Natural killer cell (primary cell): ENCODE measurements around the gene TMEM8B. TPM values are rescaled to one million over a fixed set of nuclear protein-coding genes. Genes with fewer than 3 reads are reported as not detected.

Experiments
- ATAC-seq, 3 donors: fragments of 150-1000 bp in 2 of 3; fragments of 200-7000 bp in 1 of 3; cut with Tn5 transposase; 1 replicate in 1 of 3; 2 replicates in 2 of 3; pipeline ENCODE4 v1.10.0; 2021; ENCODE audit warnings: mild to moderate bottlenecking in 2 of 3, moderate library complexity in 2 of 3
- DNase-seq, 2 donors: peaks; one replicate each; pipeline versions ENCODE4 v3.0.0 to v3.0.0-alpha.2; 2013 to 2021; ENCODE audit warnings: mixed read lengths in 1 of 2
- H3K27ac ChIP-seq: one replicate; pipeline ENCODE4 v1.5.1; 2013; ENCODE audit warnings: mild to moderate bottlenecking, low read length
- H3K27me3 ChIP-seq: one replicate; pipeline ENCODE4 v1.6.1; 2013; ENCODE audit warnings: low read length; ENCODE audit not compliant: control insufficient read depth, insufficient read depth
- H3K36me3 ChIP-seq: one replicate; pipeline ENCODE4 v1.6.1; 2013; ENCODE audit warnings: low read length; ENCODE audit not compliant: control insufficient read depth, insufficient read depth
- H3K4me1 ChIP-seq: one replicate; pipeline ENCODE4 v1.6.1; 2013; ENCODE audit warnings: low read length; ENCODE audit not compliant: control insufficient read depth, insufficient read depth
- H3K4me3 ChIP-seq: one replicate; pipeline ENCODE4 v1.5.1; 2013; ENCODE audit warnings: low read length
- H3K9me3 ChIP-seq: one replicate; pipeline ENCODE4 v1.6.1; 2013; ENCODE audit warnings: low read length; ENCODE audit not compliant: control insufficient read depth, insufficient read depth
- H3K27ac Mint-ChIP-seq, 2 donors: one replicate each; pipeline ENCODE4 v1.8.0; 2022; ENCODE audit warnings: mild to moderate bottlenecking in 2 of 2, mixed read lengths in 2 of 2, moderate library complexity in 1 of 2
- H3K27me3 Mint-ChIP-seq, 2 donors: one replicate each; pipeline ENCODE4 v1.8.0; 2022; ENCODE audit warnings: low read depth in 2 of 2, mixed read lengths in 2 of 2
- H3K36me3 Mint-ChIP-seq: one replicate; pipeline ENCODE4 v1.8.0; 2022; ENCODE audit warnings: mixed read lengths
- H3K4me1 Mint-ChIP-seq, 2 donors: one replicate each; pipeline ENCODE4 v1.8.0; 2022; ENCODE audit warnings: mixed read lengths in 2 of 2
- H3K4me3 Mint-ChIP-seq: one replicate; pipeline ENCODE4 v1.8.0; 2022; ENCODE audit warnings: mild to moderate bottlenecking, moderate library complexity, mixed read lengths
- H3K9me3 Mint-ChIP-seq, 2 donors: one replicate each; pipeline ENCODE4 v1.8.0; 2022; ENCODE audit warnings: mixed read lengths in 2 of 2
- CTCF ChIP-seq: fragments of 200-600 bp; IDR thresholded peaks from one replicate; pipeline ENCODE4 v1.8.0; 2022; ENCODE audit warnings: antibody characterized with exemption
- WGBS: methylation state at CpG from one replicate; pipeline ENCODE4 v1.1.7; 2013; ENCODE audit warnings: missing lambda C conversion rate; ENCODE audit not compliant: insufficient coverage; 5-methylcytosine and 5-hydroxymethylcytosine counted together
- intact Hi-C: fragments of 100-400 bp; cut with micrococcal nuclease; formaldehyde crosslinking; loops from one replicate; pipeline ENCODE4 v1.14.2; 2022
- total RNA-seq, 4 donors: library from RNA; stranded (reverse); fragments of 120-200 nt in 1 of 4; gene quantifications; one replicate each; pipeline versions ENCODE4 v1.2.3 to v1.2.4, GENCODE V29; 2013 to 2022

Gene TMEM8B
- total RNA-seq, 3 donors from 2014 or later (not counting 1 experiment from before 2014, with no cell fraction given) = 5.2 to 7.8 (median 5.4) TPM

DNA sequence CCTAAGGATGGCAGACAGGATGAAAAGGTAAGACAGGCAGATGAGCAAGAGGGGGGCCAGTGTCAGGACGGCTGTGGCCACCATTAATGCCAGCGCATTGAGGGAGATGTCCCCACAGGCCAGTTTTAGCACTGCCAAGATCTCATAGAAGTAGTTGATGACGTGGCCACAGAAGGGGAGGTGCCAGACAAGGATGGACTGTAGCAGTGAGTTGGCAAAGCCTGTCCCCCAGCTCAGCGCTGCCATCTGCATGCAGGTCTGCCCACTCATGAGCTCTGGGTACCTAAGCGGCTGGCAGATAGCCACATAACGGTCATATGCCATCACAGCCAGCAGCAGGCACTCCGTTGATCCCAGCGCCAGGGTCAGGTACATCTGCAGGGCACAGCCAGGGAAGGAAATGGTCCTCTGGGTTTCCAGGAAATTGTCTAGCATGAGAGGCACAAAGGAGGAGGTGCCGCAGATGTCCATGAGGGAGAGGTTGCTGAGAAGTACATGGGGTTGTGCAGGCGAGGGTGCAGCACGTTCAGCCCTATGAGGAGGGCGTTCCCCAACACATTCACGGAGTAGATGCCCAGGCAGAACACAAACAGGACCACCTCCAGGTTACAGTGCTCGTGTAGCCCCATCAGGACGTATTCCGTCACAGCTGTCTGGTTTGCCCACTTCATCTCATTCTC lies 30.4 kb downstream of the TMEM8B start:
- TF ChIP-seq CTCF = no peak
- Mint-ChIP-seq H3K4me1 (peaks cover 7 to 14% of the 10 kb centered on the region in 2 donors), H3K27me3 (peaks cover 19 to 23% of the 10 kb centered on the region in 2 donors), H3K36me3 (no peaks in the 10 kb centered on the region), H3K27ac (no peak overlapping the region), H3K9me3 (no peaks in the 10 kb centered on the region), H3K4me3 (no peak overlapping the region)
- WGBS = 63% methylated on average over 16 of the region's 16 CpGs
- peak; percentile 13 to 34 for DNase-seq
- no peaks in the 10 kb centered on the region for H3K36me3 ChIP-seq
- H3K4me1 ChIP-seq = no peaks in the 10 kb centered on the region
- intact Hi-C loops = no loop called here
- H3K27me3 ChIP-seq = peaks cover 2% of the 10 kb centered on the region
- no peaks in the 10 kb centered on the region for H3K9me3 ChIP-seq
- H3K27ac ChIP-seq = no peak overlapping the region
- no peak overlapping the region for H3K4me3 ChIP-seq
- peak in 2 of 3 donors; percentile 61 to 67 for ATAC-seq

GRCh38 chr9:35859990-35860339 lies 30.9 kb downstream of the TMEM8B start:
- intact Hi-C loops = no loop called here
- Mint-ChIP-seq H3K36me3 (no peaks in the 10 kb centered on the region), H3K27me3 (peaks cover 19 to 23% of the 10 kb centered on the region in 2 donors), H3K9me3 (no peaks in the 10 kb centered on the region), H3K4me3 (no peak overlapping the region), H3K4me1 (peaks cover 7 to 14% of the 10 kb centered on the region in 2 donors), H3K27ac (no peak overlapping the region)
- TF ChIP-seq CTCF = no peak
- no peak for DNase-seq
- Histone ChIP-seq H3K4me1 (no peaks in the 10 kb centered on the region), H3K36me3 (no peaks in the 10 kb centered on the region), H3K4me3 (no peak overlapping the region), H3K27me3 (peaks cover 2% of the 10 kb centered on the region), H3K27ac (no peak overlapping the region), H3K9me3 (no peaks in the 10 kb centered on the region)
- 63% methylated on average over 2 of the region's 3 CpGs for WGBS
- ATAC-seq = no peak

DNA sequence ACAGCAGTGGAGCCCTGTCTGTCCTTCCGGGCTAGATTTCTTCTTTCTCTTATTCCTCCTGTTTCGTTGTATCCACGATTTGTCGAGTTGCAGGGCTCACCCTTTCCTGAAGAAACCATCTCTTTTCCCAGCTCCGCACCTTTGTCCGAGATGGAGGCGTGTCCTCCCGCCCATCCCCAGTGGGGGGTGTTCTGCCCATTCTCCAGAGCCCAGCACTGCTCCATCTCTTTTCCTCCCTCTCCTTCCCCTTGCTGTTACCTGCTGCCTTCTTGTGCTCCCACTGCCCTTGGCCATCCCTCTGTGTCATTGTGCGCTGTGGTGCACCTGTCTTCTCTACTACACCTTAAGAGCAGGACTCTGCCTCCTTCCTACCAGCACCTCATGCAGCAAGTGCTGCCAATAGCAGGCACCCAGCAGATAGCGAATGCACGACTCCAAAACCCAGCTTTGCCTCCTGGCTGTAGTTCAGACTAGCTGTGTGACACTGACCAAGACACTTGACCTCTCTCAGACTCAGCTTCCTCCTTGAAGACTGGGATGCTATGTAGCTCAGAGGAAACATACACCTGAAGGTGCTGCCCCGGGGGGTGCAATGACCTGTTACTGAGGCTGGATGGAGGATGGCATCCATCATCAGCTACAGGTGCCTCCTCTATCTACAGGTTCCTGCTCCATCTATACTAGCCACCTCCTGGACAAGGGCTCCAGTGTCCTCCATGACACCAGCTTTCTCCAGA lies 32.3 kb downstream of the TMEM8B start:
- Mint-ChIP-seq H3K27ac (no peak overlapping the region), H3K27me3 (peaks cover 19 to 20% of the 10 kb centered on the region in 2 donors), H3K4me3 (no peak overlapping the region), H3K4me1 (peaks cover 7 to 14% of the 10 kb centered on the region in 2 donors), H3K9me3 (no peaks in the 10 kb centered on the region), H3K36me3 (no peaks in the 10 kb centered on the region)
- no peak overlapping the region for H3K4me3 ChIP-seq
- WGBS = 76% methylated on average over 12 of the region's 12 CpGs
- TF ChIP-seq CTCF = no peak
- no peak overlapping the region for H3K27ac ChIP-seq
- no peaks in the 10 kb centered on the region for H3K9me3 ChIP-seq
- H3K4me1 ChIP-seq = no peaks in the 10 kb centered on the region
- intact Hi-C loops = no loop called here
- no peak for DNase-seq
- peaks cover 2% of the 10 kb centered on the region for H3K27me3 ChIP-seq
- no peak for ATAC-seq
- H3K36me3 ChIP-seq = no peaks in the 10 kb centered on the region
